HEK293 (cell line): Measurements from ENCODE around the gene RFX2.

Source experiments
- CTCF ChIA-PET: fragments of 350-600 bp; formaldehyde crosslinking; extraction: SDS; loops from one replicate; lab custom pipeline; 2021; ENCODE audit warnings: antibody characterized with exemption; lab: Yijun Ruan, JAX
- POLR2A ChIA-PET: fragments of 300-600 bp; formaldehyde crosslinking; extraction: SDS; loops from one replicate; lab custom pipeline; 2020; ENCODE audit warnings: antibody characterized with exemption, inconsistent platforms; lab: Yijun Ruan, JAX
- H3K27ac ChIP-seq: fragments of 200-500 bp; sonication (Bioruptor generic); 2 replicates; pipeline ENCODE4 v1.5.1; 2014; ENCODE audit warnings: low read depth, low read length, control low read depth, inconsistent platforms; ENCODE audit errors: extremely low read depth
- H3K36me3 ChIP-seq, 2 experiments: fragments of 200-500 bp in 1 of 2; sonication (Bioruptor generic) in 1 of 2; 1 replicate in 1 of 2; 2 replicates in 1 of 2; pipeline ENCODE4 v1.5.1; 2014 to 2017; ENCODE audit warnings: inconsistent platforms in 2 of 2, low read length in 2 of 2; ENCODE audit not compliant: control insufficient read depth in 2 of 2, insufficient read depth in 1 of 2
- H3K4me1 ChIP-seq: fragments of 200-500 bp; sonication (Bioruptor generic); 2 replicates; pipeline ENCODE4 v1.5.1; 2014; ENCODE audit warnings: mild to moderate bottlenecking, low read length, inconsistent platforms; ENCODE audit not compliant: control insufficient read depth, insufficient read depth
- H3K4me3 ChIP-seq: 2 replicates; pipeline ENCODE4 v1.5.1; 2011; ENCODE audit warnings: low read depth, mild to moderate bottlenecking, control low read depth, low read length, moderate library complexity
- H3K9me3 ChIP-seq: fragments of 200-500 bp; sonication (Bioruptor generic); 2 replicates; pipeline ENCODE4 v1.5.1; 2014; ENCODE audit warnings: low read depth, low read length, inconsistent platforms; ENCODE audit not compliant: control insufficient read depth, insufficient read depth
- KLF16 ChIP-seq: fragments of 450-650 bp; formaldehyde crosslinking; IDR thresholded peaks from 2 replicates; pipeline ENCODE4 v1.5.1; 2017; ENCODE audit warnings: missing biosample characterization, missing genetic modification characterization
- KLF17 ChIP-seq: fragments of 450-650 bp; formaldehyde crosslinking; IDR thresholded peaks from 2 replicates; pipeline ENCODE4 v1.5.1; 2016; ENCODE audit warnings: missing biosample characterization, missing genetic modification characterization
- OSR2 ChIP-seq: fragments of 450-650 bp; formaldehyde crosslinking; IDR thresholded peaks from 2 replicates; pipeline ENCODE4 v1.5.1; 2016; ENCODE audit warnings: missing biosample characterization, missing genetic modification characterization
- SP2 ChIP-seq: fragments of 450-650 bp; formaldehyde crosslinking; IDR thresholded peaks from 2 replicates; pipeline ENCODE4 v1.5.1; 2016; ENCODE audit warnings: missing biosample characterization, missing genetic modification characterization
- YY1 ChIP-seq: fragments of 450-650 bp; formaldehyde crosslinking; IDR thresholded peaks from 2 replicates; pipeline ENCODE4 v1.5.1; 2018; ENCODE audit warnings: missing biosample characterization, missing genetic modification characterization
- ZBTB7A ChIP-seq: fragments of 450-650 bp; formaldehyde crosslinking; IDR thresholded peaks from 2 replicates; pipeline ENCODE4 v1.5.1; 2016; ENCODE audit warnings: low read depth, missing biosample characterization, missing genetic modification characterization
- ZNF114 ChIP-seq: fragments of 450-650 bp; formaldehyde crosslinking; IDR thresholded peaks from 2 replicates; pipeline ENCODE4 v1.5.0; 2017; ENCODE audit warnings: missing biosample characterization, missing genetic modification characterization
- ZNF169 ChIP-seq: fragments of 450-650 bp; formaldehyde crosslinking; IDR thresholded peaks from 2 replicates; pipeline ENCODE4 v1.5.1; 2016; ENCODE audit warnings: missing biosample characterization, missing genetic modification characterization
- ZNF239 ChIP-seq: fragments of 450-650 bp; formaldehyde crosslinking; IDR thresholded peaks from 2 replicates; pipeline ENCODE4 v1.5.1; 2016; ENCODE audit warnings: missing biosample characterization, missing genetic modification characterization
- ZNF350 ChIP-seq: fragments of 450-650 bp; formaldehyde crosslinking; IDR thresholded peaks from 2 replicates; pipeline ENCODE4 v1.5.0; 2017; ENCODE audit warnings: missing biosample characterization, mild to moderate bottlenecking, missing genetic modification characterization
- ZNF354C ChIP-seq: fragments of 450-650 bp; formaldehyde crosslinking; IDR thresholded peaks from 2 replicates; pipeline ENCODE4 v1.5.1; 2016; ENCODE audit warnings: missing biosample characterization, missing genetic modification characterization, low read depth, borderline replicate concordance
- ZNF48 ChIP-seq: fragments of 450-650 bp; formaldehyde crosslinking; IDR thresholded peaks from 2 replicates; pipeline ENCODE4 v1.5.1; 2016; ENCODE audit warnings: missing biosample characterization, missing genetic modification characterization
- ZNF658 ChIP-seq: fragments of 450-650 bp; formaldehyde crosslinking; IDR thresholded peaks from 2 replicates; pipeline ENCODE4; 2016; ENCODE audit warnings: missing biosample characterization, missing genetic modification characterization
- ZNF768 ChIP-seq: fragments of 450-650 bp; formaldehyde crosslinking; IDR thresholded peaks from 2 replicates; pipeline ENCODE4 v1.5.1; 2018; ENCODE audit warnings: missing biosample characterization, mild to moderate bottlenecking, missing genetic modification characterization
- ZNF791 ChIP-seq: fragments of 450-650 bp; formaldehyde crosslinking; IDR thresholded peaks from 2 replicates; pipeline ENCODE4 v1.5.1; 2016; ENCODE audit warnings: missing biosample characterization, missing genetic modification characterization
- ZNF843 ChIP-seq: fragments of 450-650 bp; formaldehyde crosslinking; IDR thresholded peaks from 2 replicates; pipeline ENCODE4 v1.5.1; 2016; ENCODE audit warnings: missing biosample characterization, missing genetic modification characterization
- TF ChIP-seq, protein P1 (sequence below): fragments of 450-650 bp; formaldehyde crosslinking; IDR thresholded peaks from 2 replicates; pipeline ENCODE4 v1.5.1; 2016; ENCODE audit warnings: missing biosample characterization, missing genetic modification characterization
- TF ChIP-seq, protein P2 (sequence below): fragments of 450-650 bp; formaldehyde crosslinking; IDR thresholded peaks from 2 replicates; pipeline ENCODE4 v1.5.1; 2016; ENCODE audit warnings: missing biosample characterization, missing genetic modification characterization
- TF ChIP-seq, protein P3 (sequence below): fragments of 450-650 bp; formaldehyde crosslinking; IDR thresholded peaks from 2 replicates; pipeline ENCODE4 v1.5.1; 2017; ENCODE audit warnings: missing biosample characterization, mild to moderate bottlenecking, missing genetic modification characterization, moderate library complexity
- TF ChIP-seq, protein P4 (sequence below): fragments of 450-650 bp; formaldehyde crosslinking; IDR thresholded peaks from 2 replicates; pipeline ENCODE4 v1.5.1; 2016; ENCODE audit warnings: missing biosample characterization, missing genetic modification characterization

Gene RFX2

GRCh38 chr19:5972355-5972731 lies 138.0 kb downstream of the RFX2 start:
- POLR2A ChIA-PET: no interaction called here
- no peak overlapping the region for H3K4me3 ChIP-seq
- H3K36me3 ChIP-seq: peaks cover 5 to 54% of the 10 kb centered on the region in 2 experiments; a peak in 2 of 3 replicates
- H3K27ac ChIP-seq: no peak overlapping the region
- TF ChIP-seq, protein P1, sequence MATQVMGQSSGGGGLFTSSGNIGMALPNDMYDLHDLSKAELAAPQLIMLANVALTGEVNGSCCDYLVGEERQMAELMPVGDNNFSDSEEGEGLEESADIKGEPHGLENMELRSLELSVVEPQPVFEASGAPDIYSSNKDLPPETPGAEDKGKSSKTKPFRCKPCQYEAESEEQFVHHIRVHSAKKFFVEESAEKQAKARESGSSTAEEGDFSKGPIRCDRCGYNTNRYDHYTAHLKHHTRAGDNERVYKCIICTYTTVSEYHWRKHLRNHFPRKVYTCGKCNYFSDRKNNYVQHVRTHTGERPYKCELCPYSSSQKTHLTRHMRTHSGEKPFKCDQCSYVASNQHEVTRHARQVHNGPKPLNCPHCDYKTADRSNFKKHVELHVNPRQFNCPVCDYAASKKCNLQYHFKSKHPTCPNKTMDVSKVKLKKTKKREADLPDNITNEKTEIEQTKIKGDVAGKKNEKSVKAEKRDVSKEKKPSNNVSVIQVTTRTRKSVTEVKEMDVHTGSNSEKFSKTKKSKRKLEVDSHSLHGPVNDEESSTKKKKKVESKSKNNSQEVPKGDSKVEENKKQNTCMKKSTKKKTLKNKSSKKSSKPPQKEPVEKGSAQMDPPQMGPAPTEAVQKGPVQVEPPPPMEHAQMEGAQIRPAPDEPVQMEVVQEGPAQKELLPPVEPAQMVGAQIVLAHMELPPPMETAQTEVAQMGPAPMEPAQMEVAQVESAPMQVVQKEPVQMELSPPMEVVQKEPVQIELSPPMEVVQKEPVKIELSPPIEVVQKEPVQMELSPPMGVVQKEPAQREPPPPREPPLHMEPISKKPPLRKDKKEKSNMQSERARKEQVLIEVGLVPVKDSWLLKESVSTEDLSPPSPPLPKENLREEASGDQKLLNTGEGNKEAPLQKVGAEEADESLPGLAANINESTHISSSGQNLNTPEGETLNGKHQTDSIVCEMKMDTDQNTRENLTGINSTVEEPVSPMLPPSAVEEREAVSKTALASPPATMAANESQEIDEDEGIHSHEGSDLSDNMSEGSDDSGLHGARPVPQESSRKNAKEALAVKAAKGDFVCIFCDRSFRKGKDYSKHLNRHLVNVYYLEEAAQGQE (tag by site-specific recombination): peak; percentile 98
- TF ChIP-seq SP2 (tag by site-specific recombination) (no peak), OSR2 (no peak), ZNF350 (tag by site-specific recombination) (no peak), ZBTB7A (tag by site-specific recombination) (no peak), ZNF169 (tag by site-specific recombination) (no peak), KLF17 (tag by site-specific recombination) (no peak), ZNF791 (tag by site-specific recombination) (no peak), YY1 (tag by site-specific recombination) (no peak), ZNF658 (tag by site-specific recombination) (no peak)
- TF ChIP-seq, protein P2, sequence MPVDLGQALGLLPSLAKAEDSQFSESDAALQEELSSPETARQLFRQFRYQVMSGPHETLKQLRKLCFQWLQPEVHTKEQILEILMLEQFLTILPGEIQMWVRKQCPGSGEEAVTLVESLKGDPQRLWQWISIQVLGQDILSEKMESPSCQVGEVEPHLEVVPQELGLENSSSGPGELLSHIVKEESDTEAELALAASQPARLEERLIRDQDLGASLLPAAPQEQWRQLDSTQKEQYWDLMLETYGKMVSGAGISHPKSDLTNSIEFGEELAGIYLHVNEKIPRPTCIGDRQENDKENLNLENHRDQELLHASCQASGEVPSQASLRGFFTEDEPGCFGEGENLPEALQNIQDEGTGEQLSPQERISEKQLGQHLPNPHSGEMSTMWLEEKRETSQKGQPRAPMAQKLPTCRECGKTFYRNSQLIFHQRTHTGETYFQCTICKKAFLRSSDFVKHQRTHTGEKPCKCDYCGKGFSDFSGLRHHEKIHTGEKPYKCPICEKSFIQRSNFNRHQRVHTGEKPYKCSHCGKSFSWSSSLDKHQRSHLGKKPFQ: no peak
- TF ChIP-seq, protein P3, sequence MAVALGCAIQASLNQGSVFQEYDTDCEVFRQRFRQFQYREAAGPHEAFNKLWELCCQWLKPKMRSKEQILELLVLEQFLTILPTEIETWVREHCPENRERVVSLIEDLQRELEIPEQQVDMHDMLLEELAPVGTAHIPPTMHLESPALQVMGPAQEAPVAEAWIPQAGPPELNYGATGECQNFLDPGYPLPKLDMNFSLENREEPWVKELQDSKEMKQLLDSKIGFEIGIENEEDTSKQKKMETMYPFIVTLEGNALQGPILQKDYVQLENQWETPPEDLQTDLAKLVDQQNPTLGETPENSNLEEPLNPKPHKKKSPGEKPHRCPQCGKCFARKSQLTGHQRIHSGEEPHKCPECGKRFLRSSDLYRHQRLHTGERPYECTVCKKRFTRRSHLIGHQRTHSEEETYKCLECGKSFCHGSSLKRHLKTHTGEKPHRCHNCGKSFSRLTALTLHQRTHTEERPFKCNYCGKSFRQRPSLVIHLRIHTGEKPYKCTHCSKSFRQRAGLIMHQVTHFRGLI (tag by site-specific recombination): peak; percentile 75; the same call in 1 of the 2 replicates
- TF ChIP-seq, protein P4, sequence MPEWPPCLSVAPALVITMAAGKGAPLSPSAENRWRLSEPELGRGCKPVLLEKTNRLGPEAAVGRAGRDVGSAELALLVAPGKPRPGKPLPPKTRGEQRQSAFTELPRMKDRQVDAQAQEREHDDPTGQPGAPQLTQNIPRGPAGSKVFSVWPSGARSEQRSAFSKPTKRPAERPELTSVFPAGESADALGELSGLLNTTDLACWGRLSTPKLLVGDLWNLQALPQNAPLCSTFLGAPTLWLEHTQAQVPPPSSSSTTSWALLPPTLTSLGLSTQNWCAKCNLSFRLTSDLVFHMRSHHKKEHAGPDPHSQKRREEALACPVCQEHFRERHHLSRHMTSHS (tag by site-specific recombination): no peak
- no peaks in the 10 kb centered on the region for H3K9me3 ChIP-seq
- peaks cover 17% of the 10 kb centered on the region for H3K4me1 ChIP-seq
- CTCF ChIA-PET: interaction anchor here (0.6 to 7.1 kb wide), 5 partner anchors 15 to 338 kb away, joined by 4 to 63 read pairs (median 7); no protein-coding TSS in a partner anchor

GRCh38 chr19:5971714-5972354 lies 138.5 kb downstream of the RFX2 start:
- no peak overlapping the region for H3K27ac ChIP-seq
- H3K36me3 ChIP-seq: peaks cover 5 to 54% of the 10 kb centered on the region in 2 experiments; a peak in 2 of 3 replicates
- H3K4me1 ChIP-seq: peaks cover 17% of the 10 kb centered on the region
- CTCF ChIA-PET: interaction anchor here (0.6 to 7.1 kb wide), 5 partner anchors 16 to 339 kb away, joined by 3 to 63 read pairs (median 7); no protein-coding TSS in a partner anchor
- no peaks in the 10 kb centered on the region for H3K9me3 ChIP-seq
- no peak overlapping the region for H3K4me3 ChIP-seq
- POLR2A ChIA-PET: no interaction called here
- TF ChIP-seq ZNF48 (tag by site-specific recombination) (no peak), ZNF768 (tag by site-specific recombination) (no peak), ZNF843 (no peak), ZNF239 (tag by site-specific recombination) (no peak), KLF16 (no peak), ZNF354C (tag by site-specific recombination) (no peak), ZNF114 (tag by site-specific recombination) (no peak)
